K562 treated with DMSO at 1 percent for 48 hours (cell line): ENCODE results near the gene PRSS22. TPM values are rescaled to one million over a fixed set of nuclear protein-coding genes. Genes with fewer than 3 reads are reported as not detected.

Experiments
- total RNA-seq: library from RNA; unstranded; fragments of 300-600 nt; gene quantifications from 2 replicates; pipeline ENCODE4 v1.2.3, GENCODE V29; 2022; ENCODE audit warnings: low replicate concordance; ENCODE audit errors: extremely low read depth

Gene PRSS22
- total RNA-seq, result not detected in 2 replicates

DNA sequence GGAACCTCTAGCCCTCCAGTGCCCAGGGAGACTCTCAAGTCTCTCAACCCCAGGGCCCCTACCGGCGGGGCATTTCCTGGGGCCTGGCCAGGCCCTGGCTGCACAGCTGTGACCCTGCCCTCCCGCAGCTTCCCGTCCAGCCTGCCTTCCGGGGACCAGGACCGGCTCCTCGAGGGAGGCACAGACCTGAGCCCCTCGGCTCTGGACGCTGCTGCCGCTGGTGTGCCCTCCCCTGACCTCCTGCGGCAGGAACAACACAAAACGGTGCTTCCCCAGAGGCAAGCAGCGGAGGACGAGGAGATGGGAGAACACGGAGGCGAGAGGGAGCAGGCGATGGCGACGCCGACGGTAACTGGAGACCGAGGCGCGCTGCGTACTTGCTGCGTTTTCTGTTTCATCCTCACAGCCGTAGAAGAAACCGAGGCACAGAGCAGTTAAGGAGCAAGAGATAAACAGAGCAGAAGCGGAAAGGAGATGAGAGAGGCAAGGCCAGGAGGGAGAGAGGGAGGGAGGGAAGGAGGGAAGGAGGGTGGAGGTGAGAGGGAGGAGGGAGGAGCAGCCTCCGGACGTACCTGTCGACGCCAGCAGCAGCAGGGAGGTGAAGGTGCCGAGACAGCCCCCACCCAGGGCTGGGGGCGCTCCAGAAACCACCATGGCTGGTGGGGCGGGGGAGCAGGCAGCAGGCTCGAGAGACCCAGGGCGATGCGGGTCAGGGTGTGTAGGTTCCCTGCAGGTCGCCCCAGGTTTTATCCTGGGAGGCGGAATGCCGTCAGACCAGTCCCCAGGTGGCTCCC is at the start of gene PRSS22:
Gene PRSS22 (minus strand): TSS at position 720 of the 794 bp plus-strand sequence. CDS start 66 bp downstream, at position 654.

GRCh38 chr16:2882650-2883457 is 24.9 kb upstream of the PRSS22 start, which contains the start of gene FLYWCH2:
Gene FLYWCH2, plus strand, starts transcription at chr16:2883215. Its CDS starts 13,235 bp downstream, at chr16:2896450.

DNA sequence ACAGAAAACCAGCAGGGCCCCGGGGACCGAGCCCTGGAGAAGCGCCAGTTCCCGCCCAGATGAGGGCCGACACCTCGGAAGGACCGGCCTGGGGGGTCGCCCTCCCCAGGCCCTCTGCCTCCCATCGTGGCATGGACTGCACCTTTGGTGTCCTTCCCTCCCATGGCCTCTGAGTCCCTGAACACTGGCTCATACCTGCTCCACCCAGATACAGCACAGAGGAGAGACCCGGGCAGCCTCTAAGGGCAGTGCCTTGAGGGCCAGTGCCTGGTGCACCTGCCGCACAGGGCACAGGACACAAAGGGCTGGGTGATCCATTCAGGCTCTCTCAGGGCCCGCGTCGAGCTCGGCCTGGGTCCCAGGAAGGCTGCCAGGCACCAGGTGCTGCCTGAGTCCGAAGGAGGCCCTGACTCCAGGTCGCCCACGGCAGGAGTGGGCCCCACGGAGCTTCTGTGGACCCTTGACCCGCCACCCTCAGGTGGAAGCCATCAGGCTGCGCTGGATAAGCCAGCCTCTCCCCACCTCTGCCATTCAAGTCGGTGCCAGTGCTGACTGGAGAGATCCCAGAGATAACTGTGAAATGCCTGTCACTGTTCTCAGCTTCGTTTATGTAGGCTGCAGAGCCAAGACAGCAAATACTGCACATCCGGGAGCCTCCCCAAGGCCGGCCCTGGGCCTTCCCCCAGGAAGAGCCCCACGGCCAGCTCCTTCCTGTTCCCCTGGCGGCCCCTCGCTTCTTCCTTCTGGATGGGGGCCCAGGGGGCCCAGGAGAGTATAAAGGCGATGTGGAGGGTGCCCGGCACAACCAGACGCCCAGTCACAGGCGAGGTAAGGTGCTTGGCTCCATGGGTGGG is 28.2 kb downstream of the PRSS22 start, which contains the start of gene ZG16B:
Gene ZG16B (plus strand): TSS at position 803 of the 854 bp plus-strand sequence. CDS start 139 bp downstream, outside the sequence.

GRCh38 chr16:2816751-2817339 is 41.1 kb downstream of the PRSS22 start, which contains the start of gene PRSS21:
Gene PRSS21, plus strand, starts transcription at chr16:2817237. Its CDS starts 32 bp downstream, at chr16:2817269.

Other genes with a start within 250 kb of the PRSS22 start
- not detected in 2 replicates for gene KCTD5, start 175.6 kb downstream of the PRSS22 start, total RNA-seq
- not detected in 2 replicates for gene PRSS27, start 137.9 kb downstream of the PRSS22 start, total RNA-seq
- 132 TPM in 1 of 2 replicates, not detected in the other for gene SRRM2, start 105.5 kb downstream of the PRSS22 start, total RNA-seq
- gene ELOB, start 80.9 kb downstream of the PRSS22 start, total RNA-seq, result not detected in 2 replicates
- gene PRSS33, start 70.6 kb downstream of the PRSS22 start, total RNA-seq, result not detected in 2 replicates
- gene PRSS41, start 59.7 kb downstream of the PRSS22 start, total RNA-seq, result not detected in 2 replicates
- not detected in 2 replicates for gene PRSS21, start 40.9 kb downstream of the PRSS22 start, total RNA-seq
- not detected in 2 replicates for gene ZG16B, start 27.9 kb downstream of the PRSS22 start, total RNA-seq
- gene FLYWCH2, start 25.0 kb upstream of the PRSS22 start, total RNA-seq, result not detected in 2 replicates
- gene FLYWCH1, start 53.8 kb upstream of the PRSS22 start, total RNA-seq, result not detected in 2 replicates
- gene KREMEN2, start 106.1 kb upstream of the PRSS22 start, total RNA-seq, result not detected in 2 replicates
- gene PAQR4, start 111.2 kb upstream of the PRSS22 start, total RNA-seq, result not detected in 2 replicates
- gene PKMYT1, start 122.3 kb upstream of the PRSS22 start, total RNA-seq, result not detected in 2 replicates
- gene CLDN9, start 154.8 kb upstream of the PRSS22 start, total RNA-seq, result not detected in 2 replicates
- not detected in 2 replicates for gene CLDN6, start 160.0 kb upstream of the PRSS22 start, total RNA-seq
- not detected in 2 replicates for gene TNFRSF12A, start 162.2 kb upstream of the PRSS22 start, total RNA-seq
- gene HCFC1R1, start 165.8 kb upstream of the PRSS22 start, total RNA-seq, result not detected in 2 replicates
- not detected in 2 replicates for gene THOC6, start 165.9 kb upstream of the PRSS22 start, total RNA-seq
- gene BICDL2, start 178.8 kb upstream of the PRSS22 start, total RNA-seq, result not detected in 2 replicates
- gene MMP25, start 188.4 kb upstream of the PRSS22 start, total RNA-seq, result not detected in 2 replicates
- gene IL32, start 207.5 kb upstream of the PRSS22 start, total RNA-seq, result not detected in 2 replicates
- gene ZSCAN10, start 241.1 kb upstream of the PRSS22 start, total RNA-seq, result not detected in 2 replicates